SIG-M5 treated with dmso at 0.1 percent for 504 hours (cell line): ENCODE measurements around the gene FOXA2.
"Not testable (repeated sequence)": the region's sequence is repeated elsewhere in the genome, so short reads cannot be mapped to it uniquely, and the experiment has no call there.

Source experiments
- DNase-seq: peaks from one replicate; lab custom pipeline; 2025; ENCODE audit not compliant: unreplicated experiment; lab: John Stamatoyannopoulos, UW

FOXA2 gene

GRCh38 chr20:22584522-22584921, at the start of gene FOXA2:
TSS of gene FOXA2 (minus strand) at chr20:22584572. CDS start at chr20:22584278, 294 bp downstream.
- DNase-seq = no peak

- no peak for DNase-seq
These were observed 46.3 kb upstream of the FOXA2 start for GRCh38 chr20:22630701-22631100.

- DNase-seq = no peak
These were observed 45.6 kb upstream of the FOXA2 start for GRCh38 chr20:22629927-22630326.

GRCh38 chr20:22629447-22629846, 45.1 kb upstream of the FOXA2 start:
- no peak for DNase-seq

GRCh38 chr20:22626496-22626895, 42.1 kb upstream of the FOXA2 start:
- no peak for DNase-seq

GRCh38 chr20:22623211-22623610, 38.8 kb upstream of the FOXA2 start:
- no peak for DNase-seq

- DNase-seq = no peak
These were observed 36.0 kb upstream of the FOXA2 start for GRCh38 chr20:22620342-22620741.

GRCh38 chr20:22619806-22620205, 35.4 kb upstream of the FOXA2 start:
- no peak for DNase-seq

- no peak for DNase-seq
These were observed 34.9 kb upstream of the FOXA2 start for GRCh38 chr20:22619272-22619671.

- no peak for DNase-seq
These were observed 32.8 kb upstream of the FOXA2 start for GRCh38 chr20:22617160-22617559.

GRCh38 chr20:22616551-22616950, 32.2 kb upstream of the FOXA2 start:
- DNase-seq = no peak

GRCh38 chr20:22615425-22615824, 31.1 kb upstream of the FOXA2 start:
- no peak for DNase-seq

- no peak for DNase-seq
These were observed 27.3 kb upstream of the FOXA2 start for GRCh38 chr20:22611636-22612035.

GRCh38 chr20:22607695-22608094, 23.3 kb upstream of the FOXA2 start:
- DNase-seq = no peak

- DNase-seq = no peak
These were observed 20.4 kb upstream of the FOXA2 start for GRCh38 chr20:22604815-22605214.

- no peak for DNase-seq
These were observed 17.2 kb upstream of the FOXA2 start for GRCh38 chr20:22601361-22602141.

- DNase-seq = not testable (repeated sequence)
These were observed 14.9 kb upstream of the FOXA2 start for GRCh38 chr20:22599258-22599657.

GRCh38 chr20:22597303-22597702, 12.9 kb upstream of the FOXA2 start:
- DNase-seq = no peak

- DNase-seq = no peak
These were observed 6.3 kb upstream of the FOXA2 start for GRCh38 chr20:22590662-22591061.

- DNase-seq = no peak
These were observed 2.4 kb upstream of the FOXA2 start for GRCh38 chr20:22586645-22587310.

GRCh38 chr20:22585786-22586493, 1.6 kb upstream of the FOXA2 start:
- DNase-seq = no peak
